PC-3 (cell line): ENCODE data around the gene METTL24. TPM values are rescaled to one million over a fixed set of nuclear protein-coding genes. Genes with fewer than 3 reads are reported as not detected.

Experiments used
- ATAC-seq: fragments of 200-7000 bp; cut with Tn5 transposase; 2 replicates; pipeline ENCODE4 v1.9.1; 2020; ENCODE audit warnings: mild to moderate bottlenecking, moderate library complexity
- BruUV-seq: library from RNA; stranded (reverse); fragments of 400-500 nt; replicated peaks from 2 replicates; lab custom pipeline; 2021; lab: Mats Ljungman, UMichigan
- CTCF ChIA-PET: fragments of 300-600 bp; sonication (Branson Sonifier 250); formaldehyde crosslinking; loops from one replicate; lab custom pipeline; 2022; ENCODE audit warnings: antibody characterized with exemption; lab: Charles Lee
- POLR2A ChIA-PET: fragments of 300-600 bp; sonication (Branson Sonifier 250); formaldehyde crosslinking; loops from one replicate; lab custom pipeline; 2022; ENCODE audit warnings: antibody characterized with exemption; ENCODE audit not compliant: unreplicated experiment; lab: Charles Lee
- DNase-seq: peaks from one replicate; pipeline ENCODE4 v3.0.0-alpha.2; 2015
- H2AFZ ChIP-seq: fragments of 300-600 bp; sonication (generic); 2 replicates; pipeline ENCODE4 v1.6.0; 2016; ENCODE audit warnings: antibody characterized with exemption, low read length
- H3F3A ChIP-seq: fragments of 300-600 bp; sonication (generic); one replicate; pipeline ENCODE4 v1.6.0; 2017; ENCODE audit warnings: antibody characterized with exemption, low read length, control low read depth, mild to moderate bottlenecking; ENCODE audit not compliant: unreplicated experiment
- H3K27ac ChIP-seq: fragments of 300-600 bp; sonication (generic); 2 replicates; pipeline ENCODE4 v1.5.1; 2016; ENCODE audit warnings: mild to moderate bottlenecking, low read length
- H3K27me3 ChIP-seq: fragments of 300-600 bp; sonication (generic); 2 replicates; pipeline ENCODE4 v1.6.1; 2016; ENCODE audit warnings: low read length, mixed read lengths
- H3K36me3 ChIP-seq: fragments of 300-600 bp; sonication (generic); 2 replicates; pipeline ENCODE4 v1.6.1; 2016; ENCODE audit warnings: low read depth, mixed run types, low read length, mixed read lengths
- H3K4me1 ChIP-seq: fragments of 300-600 bp; sonication (generic); 2 replicates; pipeline ENCODE4 v1.5.1; 2016; ENCODE audit warnings: low read length; ENCODE audit not compliant: insufficient read depth
- H3K4me2 ChIP-seq: fragments of 300-600 bp; sonication (generic); 2 replicates; pipeline ENCODE4 v1.6.0; 2016; ENCODE audit warnings: low read length
- H3K4me3 ChIP-seq: fragments of 300-600 bp; sonication (generic); 2 replicates; pipeline ENCODE4 v1.5.1; 2016; ENCODE audit warnings: mild to moderate bottlenecking, low read length, mixed read lengths
- H3K79me2 ChIP-seq: fragments of 300-600 bp; sonication (generic); 2 replicates; pipeline ENCODE4 v1.6.1; 2017; ENCODE audit warnings: low read length, mixed read lengths
- H3K9ac ChIP-seq: fragments of 300-600 bp; sonication (generic); 2 replicates; pipeline ENCODE4 v1.6.0; 2016; ENCODE audit warnings: mild to moderate bottlenecking, low read length
- H3K9me2 ChIP-seq: fragments of 300-600 bp; sonication (generic); replicated peaks from 2 replicates; pipeline ENCODE4 v1.6.1; 2016; ENCODE audit warnings: mixed run types, low read length, mixed read lengths
- H3K9me3 ChIP-seq: fragments of 300-600 bp; sonication (generic); 2 replicates; pipeline ENCODE4 v1.6.1; 2016; ENCODE audit warnings: low read length, mixed read lengths
- H4K20me1 ChIP-seq: fragments of 300-600 bp; sonication (generic); 2 replicates; pipeline ENCODE4 v1.6.1; 2016; ENCODE audit warnings: low read length, mixed read lengths
- EZH2 ChIP-seq: fragments of 300-600 bp; sonication (generic); IDR thresholded peaks from one replicate; pipeline ENCODE4 v1.6.1; 2017; ENCODE audit warnings: antibody characterized with exemption, mild to moderate bottlenecking, low read length; ENCODE audit not compliant: unreplicated experiment
- EZH2phosphoT487 ChIP-seq: fragments of 300-600 bp; sonication (generic); IDR thresholded peaks from 2 replicates; pipeline ENCODE4 v1.6.1; 2018; ENCODE audit warnings: mild to moderate bottlenecking, antibody characterized with exemption, low read length, borderline replicate concordance
- intact Hi-C: fragments of 100-400 bp; cut with micrococcal nuclease; formaldehyde crosslinking; loops from 2 replicates; pipeline ENCODE4 v1.9.0; 2023
- total RNA-seq: library from RNA; depleted of rRNA; stranded (reverse); fragments of >200 nt; gene quantifications from 2 replicates; pipeline ENCODE4 v1.2.3, GENCODE V29; 2014
- TF ChIP-seq, protein P1 (sequence below): fragments of 300-600 bp; sonication (generic); conservative IDR thresholded peaks from 2 replicates; pipeline ENCODE4 v1.5.1; 2017; ENCODE audit warnings: antibody characterized with exemption, low read depth, mild to moderate bottlenecking, low read length

Gene METTL24
- total RNA-seq, 1 experiment from 2014 or later, result not detected

DNA sequence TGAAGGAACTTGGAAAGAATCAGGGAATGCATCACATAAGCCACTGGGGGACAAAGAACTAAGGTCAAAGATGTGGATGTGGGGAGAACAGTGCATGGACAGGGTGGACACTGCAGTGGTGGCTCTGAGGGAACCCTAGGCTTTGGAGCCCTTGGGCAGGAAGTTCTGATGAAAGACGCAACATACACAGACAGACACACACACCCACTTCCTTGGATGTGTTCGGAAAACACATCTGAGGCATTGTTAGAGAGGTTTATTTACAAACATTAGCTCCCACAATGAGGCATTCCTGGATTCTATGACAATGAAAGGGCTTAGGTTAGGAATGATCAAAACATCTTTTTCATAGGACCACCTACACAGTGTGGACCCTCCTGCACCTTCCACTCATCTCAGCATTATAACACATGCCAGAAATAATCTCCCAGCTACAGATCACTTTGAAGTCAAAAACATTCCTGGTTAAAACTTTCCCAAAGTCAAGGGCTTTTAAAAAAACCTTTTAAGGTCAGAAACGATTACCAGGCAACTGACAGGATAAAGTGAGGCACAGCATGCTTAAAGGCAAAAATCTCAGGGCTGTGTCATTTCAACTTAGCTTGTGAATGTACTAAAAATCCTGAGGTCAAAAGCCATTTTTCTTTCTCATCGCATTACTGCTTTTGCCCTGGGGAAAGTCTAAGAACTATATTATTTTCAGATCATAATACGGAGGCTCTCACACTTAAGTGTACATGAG, 6.4 kb upstream of the METTL24 start:
- BruUV-seq, result no TSS peak
- no peaks in the 10 kb centered on the region for H3F3A ChIP-seq

DNA sequence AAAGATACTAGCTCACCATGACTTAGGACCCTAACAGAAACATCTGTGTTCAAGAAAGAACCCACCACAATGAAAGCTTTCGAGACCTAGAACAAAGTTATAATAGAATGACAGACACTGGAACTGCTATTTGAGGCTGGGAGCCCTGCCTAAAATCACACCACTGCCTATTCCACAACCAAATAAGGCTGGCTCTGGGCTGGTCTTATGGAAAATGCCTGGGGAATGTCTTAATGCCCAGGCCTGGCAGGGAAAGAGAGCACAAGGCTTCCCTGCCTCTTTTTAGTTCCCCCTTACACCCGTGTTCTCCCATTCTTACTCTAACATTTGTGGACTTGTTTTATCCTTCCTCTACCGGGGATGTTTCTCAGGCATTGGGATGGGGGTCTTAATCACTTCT, 5.6 kb upstream of the METTL24 start:
- Histone ChIP-seq H3K36me3 (no peaks in the 10 kb centered on the region), H3F3A (no peaks in the 10 kb centered on the region), H3K9me2 (no peaks in the 10 kb centered on the region), H2AFZ (no peak overlapping the region), H3K4me1 (no peaks in the 10 kb centered on the region), H3K27me3 (peaks cover 91% of the 10 kb centered on the region), H3K4me3 (no peak overlapping the region), H3K9ac (no peak overlapping the region), H3K79me2 (no peaks in the 10 kb centered on the region), H3K4me2 (no peak overlapping the region), H3K27ac (no peak overlapping the region), H3K9me3 (no peaks in the 10 kb centered on the region), H4K20me1 (no peaks in the 10 kb centered on the region)
- no peak for TF ChIP-seq EZH2phosphoT487
- TF ChIP-seq, protein P1, sequence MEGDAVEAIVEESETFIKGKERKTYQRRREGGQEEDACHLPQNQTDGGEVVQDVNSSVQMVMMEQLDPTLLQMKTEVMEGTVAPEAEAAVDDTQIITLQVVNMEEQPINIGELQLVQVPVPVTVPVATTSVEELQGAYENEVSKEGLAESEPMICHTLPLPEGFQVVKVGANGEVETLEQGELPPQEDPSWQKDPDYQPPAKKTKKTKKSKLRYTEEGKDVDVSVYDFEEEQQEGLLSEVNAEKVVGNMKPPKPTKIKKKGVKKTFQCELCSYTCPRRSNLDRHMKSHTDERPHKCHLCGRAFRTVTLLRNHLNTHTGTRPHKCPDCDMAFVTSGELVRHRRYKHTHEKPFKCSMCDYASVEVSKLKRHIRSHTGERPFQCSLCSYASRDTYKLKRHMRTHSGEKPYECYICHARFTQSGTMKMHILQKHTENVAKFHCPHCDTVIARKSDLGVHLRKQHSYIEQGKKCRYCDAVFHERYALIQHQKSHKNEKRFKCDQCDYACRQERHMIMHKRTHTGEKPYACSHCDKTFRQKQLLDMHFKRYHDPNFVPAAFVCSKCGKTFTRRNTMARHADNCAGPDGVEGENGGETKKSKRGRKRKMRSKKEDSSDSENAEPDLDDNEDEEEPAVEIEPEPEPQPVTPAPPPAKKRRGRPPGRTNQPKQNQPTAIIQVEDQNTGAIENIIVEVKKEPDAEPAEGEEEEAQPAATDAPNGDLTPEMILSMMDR, result no peak
- TF ChIP-seq EZH2, result no peak
- ATAC-seq (no peak), DNase-seq (no peak)
- CTCF ChIA-PET, result no interaction called here
- POLR2A ChIA-PET, result no interaction called here
- intact Hi-C loops, result no loop called here
- no TSS peak for BruUV-seq

More for the DNA sequence above, 6.4 kb upstream of the METTL24 start:
- no peak overlapping the region for H3K9ac ChIP-seq
- no peak overlapping the region for H2AFZ ChIP-seq
- H3K4me1 ChIP-seq, result no peaks in the 10 kb centered on the region
- TF ChIP-seq, protein P1, result no peak
- TF ChIP-seq EZH2 (no peak), EZH2phosphoT487 (no peak)
- no peak overlapping the region for H3K4me3 ChIP-seq
- DNase-seq (no peak), ATAC-seq (no peak)
- no peaks in the 10 kb centered on the region for H3K9me3 ChIP-seq
- no peak overlapping the region for H3K4me2 ChIP-seq
- ChIA-PET CTCF (no interaction called here), POLR2A (no interaction called here)
- no peaks in the 10 kb centered on the region for H3K9me2 ChIP-seq
- H3K79me2 ChIP-seq, result no peaks in the 10 kb centered on the region
- no peaks in the 10 kb centered on the region for H3K36me3 ChIP-seq
- H4K20me1 ChIP-seq, result no peaks in the 10 kb centered on the region
- peaks cover 91% of the 10 kb centered on the region for H3K27me3 ChIP-seq
- H3K27ac ChIP-seq, result no peak overlapping the region
- intact Hi-C loops, result no loop called here

DNA sequence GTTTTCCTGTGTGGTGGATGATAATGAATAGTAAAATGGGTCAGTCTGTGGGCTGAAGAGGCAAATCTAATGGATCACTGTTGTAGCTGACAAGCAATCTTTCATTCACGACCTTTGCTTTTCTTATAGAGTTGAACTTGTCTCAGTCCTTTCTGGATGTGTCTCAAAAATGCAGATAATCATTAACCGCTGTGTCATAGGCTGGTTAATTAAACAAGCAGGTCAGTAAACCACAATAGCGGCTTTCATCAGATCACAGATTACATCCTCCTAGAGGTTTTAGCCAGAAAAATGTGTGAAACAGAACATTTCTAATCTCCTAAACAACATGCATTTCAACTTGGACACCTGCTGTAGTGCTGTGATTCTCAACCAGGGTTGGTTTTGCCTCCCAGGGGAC, 2.5 kb upstream of the METTL24 start:
- TF ChIP-seq, protein P1, result no peak
- no peak for TF ChIP-seq EZH2phosphoT487
- TF ChIP-seq EZH2, result no peak
- Histone ChIP-seq H3F3A (no peaks in the 10 kb centered on the region), H3K27ac (no peak overlapping the region), H3K4me1 (no peaks in the 10 kb centered on the region), H3K9ac (no peak overlapping the region), H3K79me2 (no peaks in the 10 kb centered on the region), H4K20me1 (no peaks in the 10 kb centered on the region), H3K4me3 (no peak overlapping the region), H3K4me2 (no peak overlapping the region), H3K27me3 (peaks cover 63% of the 10 kb centered on the region), H3K36me3 (no peaks in the 10 kb centered on the region), H3K9me3 (no peaks in the 10 kb centered on the region), H2AFZ (no peak overlapping the region), H3K9me2 (no peaks in the 10 kb centered on the region)
- DNase-seq, result no peak
- POLR2A ChIA-PET, result no interaction called here
- intact Hi-C loops, result no loop called here
- BruUV-seq, result no TSS peak
- CTCF ChIA-PET, result no interaction called here
- ATAC-seq, result no peak
